ENCODE data around the gene ATXN3L. TPM values are rescaled to one million over a fixed set of nuclear protein-coding genes. Genes with fewer than 3 reads are reported as not detected.
A peak's percentile ranks its signal among the peaks of the same experiment; 100 is the strongest.

ATXN3L gene
- total RNA-seq, 4 donors from 2014 or later: not detected

GRCh38 chrX:13364230-13364857 lies 44.5 kb upstream of the ATXN3L start:
- DNase-seq: no peak
- H3K27ac ChIP-seq: no peak overlapping the region
- in situ Hi-C loops (cut with MboI; ENCODE audit: low pct_ligation_motif_present in 1 of 4, low pct_unique_long_range_greater_than_20kb in 1 of 4, low sequenced_read_pairs in 3 of 4) (no loop called here), intact Hi-C loops (cut with DNase I; ENCODE audit: low total_unique reads) (no loop called here)
- no peaks in the 10 kb centered on the region for H3K4me1 ChIP-seq
- H3K4me3 ChIP-seq: no peak overlapping the region
- TF ChIP-seq POLR2AphosphoS5 (IDR thresholded peaks at IDR 0.05): no peak
- TF ChIP-seq POLR2A (IDR thresholded peaks at IDR 0.05): no peak
- TF ChIP-seq, protein P1, sequence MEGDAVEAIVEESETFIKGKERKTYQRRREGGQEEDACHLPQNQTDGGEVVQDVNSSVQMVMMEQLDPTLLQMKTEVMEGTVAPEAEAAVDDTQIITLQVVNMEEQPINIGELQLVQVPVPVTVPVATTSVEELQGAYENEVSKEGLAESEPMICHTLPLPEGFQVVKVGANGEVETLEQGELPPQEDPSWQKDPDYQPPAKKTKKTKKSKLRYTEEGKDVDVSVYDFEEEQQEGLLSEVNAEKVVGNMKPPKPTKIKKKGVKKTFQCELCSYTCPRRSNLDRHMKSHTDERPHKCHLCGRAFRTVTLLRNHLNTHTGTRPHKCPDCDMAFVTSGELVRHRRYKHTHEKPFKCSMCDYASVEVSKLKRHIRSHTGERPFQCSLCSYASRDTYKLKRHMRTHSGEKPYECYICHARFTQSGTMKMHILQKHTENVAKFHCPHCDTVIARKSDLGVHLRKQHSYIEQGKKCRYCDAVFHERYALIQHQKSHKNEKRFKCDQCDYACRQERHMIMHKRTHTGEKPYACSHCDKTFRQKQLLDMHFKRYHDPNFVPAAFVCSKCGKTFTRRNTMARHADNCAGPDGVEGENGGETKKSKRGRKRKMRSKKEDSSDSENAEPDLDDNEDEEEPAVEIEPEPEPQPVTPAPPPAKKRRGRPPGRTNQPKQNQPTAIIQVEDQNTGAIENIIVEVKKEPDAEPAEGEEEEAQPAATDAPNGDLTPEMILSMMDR (IDR thresholded peaks at IDR 0.05): no peak
- no peak for TF ChIP-seq EP300 (IDR thresholded peaks at IDR 0.05; ENCODE audit: low read depth)
- no peaks in the 10 kb centered on the region for H3K36me3 ChIP-seq
- no peaks in the 10 kb centered on the region for H3K27me3 ChIP-seq
- no peaks in the 10 kb centered on the region for H3K9me3 ChIP-seq
- WGBS, 2 donors (ENCODE audit: low coverage in 1 of 2): 75% methylated on average over 4 of the region's 4 CpGs; no CpG with 5 or more reads in 1 of the 2 donors

DNA sequence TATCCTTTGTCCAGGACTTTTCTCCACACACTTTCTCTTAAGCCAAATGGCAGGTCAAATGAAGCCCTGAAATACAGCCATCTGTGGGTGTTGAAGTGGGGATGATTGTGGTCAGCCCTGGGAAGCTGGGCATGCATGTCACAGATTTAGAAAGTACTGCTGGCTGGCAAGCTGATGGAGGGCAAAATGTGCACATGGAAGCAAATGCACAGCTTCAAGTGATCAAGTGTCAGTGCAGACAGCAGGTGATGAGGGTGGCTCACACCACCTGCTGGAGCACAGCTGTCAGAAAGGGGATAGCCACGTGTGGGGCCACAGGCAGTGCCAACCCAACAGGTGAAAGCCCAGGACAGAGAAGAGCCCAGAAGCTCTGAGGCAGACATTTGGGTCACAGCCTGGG lies 40.3 kb upstream of the ATXN3L start:
- intact Hi-C loops (cut with DNase I; ENCODE audit: low total_unique reads): no loop called here
- H3K27me3 ChIP-seq: no peaks in the 10 kb centered on the region
- DNase-seq: no peak
- no peak overlapping the region for H3K4me3 ChIP-seq
- in situ Hi-C loops (cut with MboI; ENCODE audit: low pct_ligation_motif_present in 1 of 4, low pct_unique_long_range_greater_than_20kb in 1 of 4, low sequenced_read_pairs in 3 of 4): no loop called here
- H3K36me3 ChIP-seq: no peaks in the 10 kb centered on the region
- WGBS, 2 donors (ENCODE audit: low coverage in 1 of 2): 6% methylated on average over 1 of the region's 1 CpG; no CpG with 5 or more reads in 1 of the 2 donors
- no peaks in the 10 kb centered on the region for H3K4me1 ChIP-seq
- no peaks in the 10 kb centered on the region for H3K9me3 ChIP-seq
- H3K27ac ChIP-seq: no peak overlapping the region
- TF ChIP-seq EP300 (IDR thresholded peaks at IDR 0.05; ENCODE audit: low read depth) (no peak), POLR2A (IDR thresholded peaks at IDR 0.05) (no peak), POLR2AphosphoS5 (IDR thresholded peaks at IDR 0.05) (no peak)
- TF ChIP-seq, protein P1 (IDR thresholded peaks at IDR 0.05): no peak

- TF ChIP-seq EP300 (IDR thresholded peaks at IDR 0.05; ENCODE audit: low read depth) (no peak), POLR2AphosphoS5 (IDR thresholded peaks at IDR 0.05) (no peak), POLR2A (IDR thresholded peaks at IDR 0.05) (no peak)
- TF ChIP-seq, protein P1 (IDR thresholded peaks at IDR 0.05): no peak
- no peak for DNase-seq
- Histone ChIP-seq H3K36me3 (no peaks in the 10 kb centered on the region), H3K9me3 (no peaks in the 10 kb centered on the region), H3K4me1 (no peaks in the 10 kb centered on the region), H3K27ac (no peak overlapping the region), H3K4me3 (no peak overlapping the region), H3K27me3 (no peaks in the 10 kb centered on the region)
- 70% methylated on average over 1 of the region's 1 CpG; no CpG with 5 or more reads in 1 of the 2 donors for WGBS, 2 donors (ENCODE audit: low coverage in 1 of 2)
- intact Hi-C loops (cut with DNase I; ENCODE audit: low total_unique reads): no loop called here
- in situ Hi-C loops (cut with MboI; ENCODE audit: low pct_ligation_motif_present in 1 of 4, low pct_unique_long_range_greater_than_20kb in 1 of 4, low sequenced_read_pairs in 3 of 4): no loop called here
These were observed 38.1 kb upstream of the ATXN3L start for GRCh38 chrX:13357925-13358324.

DNA sequence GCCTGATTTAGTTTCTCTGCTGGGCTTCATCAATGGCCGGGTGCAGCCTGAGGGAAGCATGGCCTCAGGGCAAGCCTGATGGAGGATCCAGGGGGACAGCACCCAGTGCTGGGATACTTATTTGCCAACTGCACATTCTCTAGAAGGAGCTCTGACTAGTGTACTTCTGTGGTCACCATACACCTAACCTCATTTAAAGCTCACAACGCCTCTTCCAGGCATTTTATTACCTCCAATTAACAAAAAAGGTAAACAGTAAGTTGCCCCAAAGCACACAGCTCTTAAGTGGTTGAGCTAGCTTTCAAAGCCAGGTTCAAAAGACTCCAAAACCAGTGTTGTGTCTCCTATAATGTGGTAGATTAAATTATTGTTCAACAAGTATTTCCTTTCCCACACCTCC lies 26.8 kb upstream of the ATXN3L start:
- WGBS, 2 donors (ENCODE audit: low coverage in 1 of 2): 41% methylated on average over 2 of the region's 2 CpGs; no CpG with 5 or more reads in 1 of the 2 donors
- intact Hi-C loops (cut with DNase I; ENCODE audit: low total_unique reads): no loop called here

DNA sequence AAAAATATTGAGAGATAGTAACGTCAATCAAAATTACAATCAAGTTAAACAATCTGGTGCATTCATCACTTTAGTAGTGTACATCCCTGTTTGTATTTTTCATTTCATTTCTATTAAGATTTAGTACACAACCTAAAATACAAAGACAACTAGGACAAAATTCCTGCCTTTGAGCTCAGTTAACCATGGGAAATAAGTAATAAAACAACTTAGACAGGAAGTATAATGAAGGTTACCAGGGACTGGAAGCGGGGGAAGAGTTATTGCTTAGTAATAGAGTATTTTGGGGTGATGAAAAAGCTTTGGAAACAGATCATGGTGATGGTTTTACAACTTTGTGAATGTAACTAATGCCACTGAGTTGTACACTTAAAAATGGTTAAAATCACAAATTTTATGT lies 25.6 kb upstream of the ATXN3L start:
- 78 to 100% methylated on average over 1 to 2 of the region's 2 CpGs for WGBS, 2 donors (ENCODE audit: low coverage in 1 of 2)
- in situ Hi-C loops (cut with MboI; ENCODE audit: low pct_ligation_motif_present in 1 of 4, low pct_unique_long_range_greater_than_20kb in 1 of 4, low sequenced_read_pairs in 3 of 4): no loop called here
- H3K4me1 ChIP-seq: no peaks in the 10 kb centered on the region
- no peaks in the 10 kb centered on the region for H3K9me3 ChIP-seq
- H3K27ac ChIP-seq: no peak overlapping the region
- intact Hi-C loops (cut with DNase I; ENCODE audit: low total_unique reads): no loop called here
- no peak for TF ChIP-seq POLR2A (IDR thresholded peaks at IDR 0.05)
- TF ChIP-seq EP300 (IDR thresholded peaks at IDR 0.05; ENCODE audit: low read depth): no peak
- no peak for TF ChIP-seq POLR2AphosphoS5 (IDR thresholded peaks at IDR 0.05)
- TF ChIP-seq, protein P1 (IDR thresholded peaks at IDR 0.05): no peak
- H3K4me3 ChIP-seq: no peak overlapping the region
- DNase-seq: no peak
- no peaks in the 10 kb centered on the region for H3K36me3 ChIP-seq
- no peaks in the 10 kb centered on the region for H3K27me3 ChIP-seq

More for the DNA sequence above, 26.8 kb upstream of the ATXN3L start:
- Histone ChIP-seq H3K9me3 (no peaks in the 10 kb centered on the region), H3K4me3 (no peak overlapping the region), H3K36me3 (no peaks in the 10 kb centered on the region), H3K27ac (peak overlapping the region; percentile 16 to 37 (median 28)), H3K4me1 (no peaks in the 10 kb centered on the region), H3K27me3 (no peaks in the 10 kb centered on the region)
- DNase-seq: no peak
- in situ Hi-C loops (cut with MboI; ENCODE audit: low pct_ligation_motif_present in 1 of 4, low pct_unique_long_range_greater_than_20kb in 1 of 4, low sequenced_read_pairs in 3 of 4): no loop called here
- no peak for TF ChIP-seq POLR2AphosphoS5 (IDR thresholded peaks at IDR 0.05)
